IMR-90 (cell line): ENCODE measurements around the gene ZRANB3.

Experiments used
- CHD1 ChIP-seq: IDR thresholded peaks from 2 replicates; pipeline ENCODE4 v1.6.1; 2012; ENCODE audit warnings: low read depth, low read length, improper control_type of control experiment
- MAFK ChIP-seq: IDR thresholded peaks from 2 replicates; pipeline ENCODE4 v1.6.1; 2012; ENCODE audit warnings: low read depth, low read length, improper control_type of control experiment
- MAZ ChIP-seq: IDR thresholded peaks from 2 replicates; pipeline ENCODE4 v1.6.1; 2012; ENCODE audit warnings: low read depth, mild to moderate bottlenecking, low read length, improper control_type of control experiment, moderate library complexity, borderline replicate concordance
- POLR2A ChIP-seq: IDR thresholded peaks from 2 replicates; pipeline ENCODE4 v1.6.1; 2012; ENCODE audit warnings: mild to moderate bottlenecking, low read depth, low read length
- RAD21 ChIP-seq: IDR thresholded peaks from 2 replicates; pipeline ENCODE4 v1.6.1; 2012; ENCODE audit warnings: low read length, improper control_type of control experiment
- TF ChIP-seq, protein P1 (sequence below): conservative IDR thresholded peaks from 2 replicates; pipeline ENCODE4 v1.5.1; 2012; ENCODE audit warnings: mild to moderate bottlenecking, low read depth, low read length, improper control_type of control experiment
- TF ChIP-seq, protein P2 (sequence below): fragments of 150-350 bp; IDR thresholded peaks from 2 replicates; pipeline ENCODE4 v1.6.1; 2017; ENCODE audit warnings: mild to moderate bottlenecking, antibody characterized with exemption, low read length, low read depth
- TF ChIP-seq, protein P3 (sequence below): fragments of 150-350 bp; IDR thresholded peaks from 2 replicates; pipeline ENCODE4 v1.6.1; 2016; ENCODE audit warnings: low read depth, mild to moderate bottlenecking, low read length, moderate library complexity, borderline replicate concordance

DNA sequence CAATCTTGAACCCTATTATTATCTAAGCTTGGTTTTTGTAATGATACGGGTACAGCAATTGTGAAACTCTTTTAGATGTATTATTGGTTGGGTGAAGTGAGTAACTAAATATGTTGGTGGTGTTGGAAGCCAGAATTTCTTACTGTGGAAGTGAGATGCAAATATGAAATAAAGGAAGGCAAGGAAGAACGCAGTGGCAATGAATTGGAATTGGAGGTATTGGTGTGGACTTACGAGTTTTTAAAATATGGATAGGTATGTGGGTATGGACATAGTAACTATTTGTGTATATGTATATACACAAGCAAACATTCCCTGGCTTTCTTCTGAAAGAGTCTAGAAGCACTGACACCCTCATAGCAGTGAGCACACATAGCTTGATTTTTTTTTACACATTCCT lies 373.2 kb downstream of the ZRANB3 start:
- TF ChIP-seq, protein P1, sequence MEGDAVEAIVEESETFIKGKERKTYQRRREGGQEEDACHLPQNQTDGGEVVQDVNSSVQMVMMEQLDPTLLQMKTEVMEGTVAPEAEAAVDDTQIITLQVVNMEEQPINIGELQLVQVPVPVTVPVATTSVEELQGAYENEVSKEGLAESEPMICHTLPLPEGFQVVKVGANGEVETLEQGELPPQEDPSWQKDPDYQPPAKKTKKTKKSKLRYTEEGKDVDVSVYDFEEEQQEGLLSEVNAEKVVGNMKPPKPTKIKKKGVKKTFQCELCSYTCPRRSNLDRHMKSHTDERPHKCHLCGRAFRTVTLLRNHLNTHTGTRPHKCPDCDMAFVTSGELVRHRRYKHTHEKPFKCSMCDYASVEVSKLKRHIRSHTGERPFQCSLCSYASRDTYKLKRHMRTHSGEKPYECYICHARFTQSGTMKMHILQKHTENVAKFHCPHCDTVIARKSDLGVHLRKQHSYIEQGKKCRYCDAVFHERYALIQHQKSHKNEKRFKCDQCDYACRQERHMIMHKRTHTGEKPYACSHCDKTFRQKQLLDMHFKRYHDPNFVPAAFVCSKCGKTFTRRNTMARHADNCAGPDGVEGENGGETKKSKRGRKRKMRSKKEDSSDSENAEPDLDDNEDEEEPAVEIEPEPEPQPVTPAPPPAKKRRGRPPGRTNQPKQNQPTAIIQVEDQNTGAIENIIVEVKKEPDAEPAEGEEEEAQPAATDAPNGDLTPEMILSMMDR: no peak
- TF ChIP-seq, protein P2, sequence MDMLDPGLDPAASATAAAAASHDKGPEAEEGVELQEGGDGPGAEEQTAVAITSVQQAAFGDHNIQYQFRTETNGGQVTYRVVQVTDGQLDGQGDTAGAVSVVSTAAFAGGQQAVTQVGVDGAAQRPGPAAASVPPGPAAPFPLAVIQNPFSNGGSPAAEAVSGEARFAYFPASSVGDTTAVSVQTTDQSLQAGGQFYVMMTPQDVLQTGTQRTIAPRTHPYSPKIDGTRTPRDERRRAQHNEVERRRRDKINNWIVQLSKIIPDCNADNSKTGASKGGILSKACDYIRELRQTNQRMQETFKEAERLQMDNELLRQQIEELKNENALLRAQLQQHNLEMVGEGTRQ: no peak
- TF ChIP-seq POLR2A: no peak
- no peak for TF ChIP-seq CHD1
- no peak for TF ChIP-seq MAFK
- no peak for TF ChIP-seq RAD21
- TF ChIP-seq, protein P3, sequence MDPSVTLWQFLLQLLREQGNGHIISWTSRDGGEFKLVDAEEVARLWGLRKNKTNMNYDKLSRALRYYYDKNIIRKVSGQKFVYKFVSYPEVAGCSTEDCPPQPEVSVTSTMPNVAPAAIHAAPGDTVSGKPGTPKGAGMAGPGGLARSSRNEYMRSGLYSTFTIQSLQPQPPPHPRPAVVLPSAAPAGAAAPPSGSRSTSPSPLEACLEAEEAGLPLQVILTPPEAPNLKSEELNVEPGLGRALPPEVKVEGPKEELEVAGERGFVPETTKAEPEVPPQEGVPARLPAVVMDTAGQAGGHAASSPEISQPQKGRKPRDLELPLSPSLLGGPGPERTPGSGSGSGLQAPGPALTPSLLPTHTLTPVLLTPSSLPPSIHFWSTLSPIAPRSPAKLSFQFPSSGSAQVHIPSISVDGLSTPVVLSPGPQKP: no peak
- no peak for TF ChIP-seq MAZ
